GM19468 (cell line): ENCODE data around the gene TBC1D17.

Experiments
- ATAC-seq: cut with Tn5 transposase; IDR thresholded peaks from one replicate; pipeline ENCODE4 v1.9.1; 2021; ENCODE audit warnings: mild to moderate bottlenecking, moderate library complexity, moderate number of reproducible peaks; ENCODE audit not compliant: unreplicated experiment; ENCODE audit errors: extremely low read depth

TBC1D17 gene

GRCh38 chr19:49847731-49848696 is 29.5 kb upstream of the TBC1D17 start:
- no peak for ATAC-seq

GRCh38 chr19:49848938-49849337 is 28.6 kb upstream of the TBC1D17 start:
- ATAC-seq, result no peak

GRCh38 chr19:49849433-49850220 is 27.9 kb upstream of the TBC1D17 start:
- no peak for ATAC-seq

- ATAC-seq, result no peak
These were observed 27.3 kb upstream of the TBC1D17 start for GRCh38 chr19:49850221-49850486.

- ATAC-seq, result peak; percentile 47
These were observed 26.8 kb upstream of the TBC1D17 start, which contains the start of gene PTOV1 for GRCh38 chr19:49850487-49851342. Gene PTOV1, plus strand, starts transcription at chr19:49851159.

GRCh38 chr19:49851456-49852259 is 25.8 kb upstream of the TBC1D17 start:
- ATAC-seq, result no peak

- ATAC-seq, result no peak
These were observed 24.8 kb upstream of the TBC1D17 start for GRCh38 chr19:49852631-49853126.

GRCh38 chr19:49853852-49854377 is 23.6 kb upstream of the TBC1D17 start:
- ATAC-seq, result no peak

GRCh38 chr19:49854378-49855263 is 22.9 kb upstream of the TBC1D17 start:
- no peak for ATAC-seq

GRCh38 chr19:49855277-49855675 is 22.2 kb upstream of the TBC1D17 start:
- ATAC-seq, result no peak

- ATAC-seq, result no peak
These were observed 21.6 kb upstream of the TBC1D17 start for GRCh38 chr19:49855676-49856573.

GRCh38 chr19:49856574-49857021 is 20.9 kb upstream of the TBC1D17 start:
- ATAC-seq, result no peak

- no peak for ATAC-seq
These were observed 20.3 kb upstream of the TBC1D17 start for GRCh38 chr19:49857061-49857837.

- ATAC-seq, result no peak
These were observed 19.7 kb upstream of the TBC1D17 start for GRCh38 chr19:49857838-49858087.

- no peak for ATAC-seq
These were observed 19.2 kb upstream of the TBC1D17 start for GRCh38 chr19:49858088-49858985.
